ENCODE data around the gene AP4S1.

AP4S1 gene

GRCh38 chr14:30985796-30986195 lies 39.7 kb upstream of the AP4S1 start:
- Mint-ChIP-seq H3K36me3 (ENCODE audit: low read depth) (peaks cover 61% of the 10 kb centered on the region), H3K4me3 (no peak overlapping the region), H3K4me1 (no peaks in the 10 kb centered on the region), H3K9me3 (peaks cover 7% of the 10 kb centered on the region), H3K27me3 (ENCODE audit: low read depth, poor library complexity) (no peaks in the 10 kb centered on the region), H3K27ac (peak overlapping the region; percentile 24)
- TF ChIP-seq, protein P1, sequence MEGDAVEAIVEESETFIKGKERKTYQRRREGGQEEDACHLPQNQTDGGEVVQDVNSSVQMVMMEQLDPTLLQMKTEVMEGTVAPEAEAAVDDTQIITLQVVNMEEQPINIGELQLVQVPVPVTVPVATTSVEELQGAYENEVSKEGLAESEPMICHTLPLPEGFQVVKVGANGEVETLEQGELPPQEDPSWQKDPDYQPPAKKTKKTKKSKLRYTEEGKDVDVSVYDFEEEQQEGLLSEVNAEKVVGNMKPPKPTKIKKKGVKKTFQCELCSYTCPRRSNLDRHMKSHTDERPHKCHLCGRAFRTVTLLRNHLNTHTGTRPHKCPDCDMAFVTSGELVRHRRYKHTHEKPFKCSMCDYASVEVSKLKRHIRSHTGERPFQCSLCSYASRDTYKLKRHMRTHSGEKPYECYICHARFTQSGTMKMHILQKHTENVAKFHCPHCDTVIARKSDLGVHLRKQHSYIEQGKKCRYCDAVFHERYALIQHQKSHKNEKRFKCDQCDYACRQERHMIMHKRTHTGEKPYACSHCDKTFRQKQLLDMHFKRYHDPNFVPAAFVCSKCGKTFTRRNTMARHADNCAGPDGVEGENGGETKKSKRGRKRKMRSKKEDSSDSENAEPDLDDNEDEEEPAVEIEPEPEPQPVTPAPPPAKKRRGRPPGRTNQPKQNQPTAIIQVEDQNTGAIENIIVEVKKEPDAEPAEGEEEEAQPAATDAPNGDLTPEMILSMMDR (IDR thresholded peaks at IDR 0.05), result no peak
- DNase-seq, result no peak

DNA sequence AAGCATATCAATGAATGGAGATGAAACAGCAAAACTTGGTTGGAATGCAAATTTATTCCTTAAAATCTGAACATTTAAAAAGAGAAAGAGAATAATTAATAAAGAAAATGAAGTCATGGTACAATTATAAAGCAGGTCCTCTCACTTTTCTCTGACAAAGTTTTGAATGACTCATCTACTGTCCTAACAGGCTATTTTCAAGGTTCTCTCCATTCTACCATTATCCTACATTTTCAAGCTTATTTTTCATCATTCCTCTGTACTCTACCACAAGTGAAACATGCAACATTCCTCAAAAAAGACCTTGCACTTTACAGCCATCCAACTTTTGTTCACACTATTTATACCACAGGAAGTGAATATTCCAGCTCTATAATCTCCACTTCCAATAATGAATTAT lies 36.9 kb upstream of the AP4S1 start:
- TF ChIP-seq, protein P1 (IDR thresholded peaks at IDR 0.05), result no peak
- DNase-seq, result no peak
- Mint-ChIP-seq H3K36me3 (ENCODE audit: low read depth) (peaks cover 44% of the 10 kb centered on the region), H3K9me3 (peaks cover 7% of the 10 kb centered on the region), H3K4me1 (peaks cover 4% of the 10 kb centered on the region), H3K4me3 (no peak overlapping the region), H3K27me3 (ENCODE audit: low read depth, poor library complexity) (no peaks in the 10 kb centered on the region), H3K27ac (no peak overlapping the region)

DNA sequence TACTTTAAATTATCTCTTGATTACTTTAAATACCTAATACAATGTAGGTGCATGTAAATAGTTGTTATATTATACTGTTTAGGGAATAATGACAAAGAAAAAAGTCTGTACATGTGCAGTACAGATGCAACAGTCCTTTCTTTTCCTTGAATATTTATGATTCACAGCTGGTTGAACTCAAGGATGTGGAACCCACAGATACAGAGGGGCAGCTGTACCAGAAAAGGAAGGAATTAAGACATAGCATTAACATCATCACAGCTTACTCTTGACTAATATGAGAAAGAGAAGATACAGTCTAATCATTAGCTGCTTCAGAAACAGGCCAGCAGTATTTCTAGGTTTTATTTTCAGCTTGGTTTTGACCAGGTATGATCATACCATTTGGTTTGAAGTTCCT lies 34.7 kb upstream of the AP4S1 start:
- TF ChIP-seq, protein P1 (IDR thresholded peaks at IDR 0.05), result no peak
- H3K4me1 Mint-ChIP-seq, result peaks cover 6% of the 10 kb centered on the region
- no peak overlapping the region for H3K4me3 Mint-ChIP-seq
- H3K9me3 Mint-ChIP-seq, result peaks cover 5% of the 10 kb centered on the region
- DNase-seq, result no peak
- H3K27ac Mint-ChIP-seq, result no peak overlapping the region
- peaks cover 49% of the 10 kb centered on the region for H3K36me3 Mint-ChIP-seq (ENCODE audit: low read depth)
- no peaks in the 10 kb centered on the region for H3K27me3 Mint-ChIP-seq (ENCODE audit: low read depth, poor library complexity)

- TF ChIP-seq, protein P1 (IDR thresholded peaks at IDR 0.05), result no peak
- H3K9me3 Mint-ChIP-seq, result peaks cover 3% of the 10 kb centered on the region
- peaks cover 11% of the 10 kb centered on the region for H3K4me1 Mint-ChIP-seq
- H3K27me3 Mint-ChIP-seq (ENCODE audit: low read depth, poor library complexity), result no peaks in the 10 kb centered on the region
- H3K36me3 Mint-ChIP-seq (ENCODE audit: low read depth), result peaks cover 48% of the 10 kb centered on the region
- no peak overlapping the region for H3K4me3 Mint-ChIP-seq
- H3K27ac Mint-ChIP-seq, result peak overlapping the region; percentile 33
- DNase-seq, result no peak
Observed at GRCh38 chr14:30991408-30991807, 34.0 kb upstream of the AP4S1 start.

DNA sequence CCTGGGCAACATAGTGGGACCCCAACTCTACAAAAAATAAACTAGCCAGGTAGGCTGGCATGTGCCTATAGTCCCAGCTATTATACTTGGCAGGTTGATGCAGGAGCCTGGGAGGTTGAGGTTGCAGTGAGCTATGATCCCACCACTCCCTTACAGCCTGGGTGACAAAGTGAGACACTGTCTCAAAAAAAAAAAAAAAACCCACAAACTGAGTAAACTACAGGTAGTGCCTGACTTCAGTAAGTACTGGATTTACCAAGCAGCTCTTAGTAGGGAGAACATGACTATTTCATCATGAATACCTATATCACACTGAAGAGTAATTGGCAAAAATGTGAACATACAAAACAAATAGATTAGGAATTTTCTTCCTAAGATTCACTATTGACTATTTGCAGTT lies 32.4 kb upstream of the AP4S1 start:
- TF ChIP-seq, protein P1 (IDR thresholded peaks at IDR 0.05), result no peak
- Mint-ChIP-seq H3K4me3 (no peak overlapping the region), H3K27ac (no peak overlapping the region), H3K27me3 (ENCODE audit: low read depth, poor library complexity) (no peaks in the 10 kb centered on the region), H3K36me3 (ENCODE audit: low read depth) (peaks cover 55% of the 10 kb centered on the region), H3K9me3 (peaks cover 17% of the 10 kb centered on the region), H3K4me1 (peaks cover 11% of the 10 kb centered on the region)
- no peak for DNase-seq

- peaks cover 57% of the 10 kb centered on the region for H3K36me3 Mint-ChIP-seq (ENCODE audit: low read depth)
- H3K27ac Mint-ChIP-seq, result no peak overlapping the region
- TF ChIP-seq, protein P1 (IDR thresholded peaks at IDR 0.05), result no peak
- H3K27me3 Mint-ChIP-seq (ENCODE audit: low read depth, poor library complexity), result no peaks in the 10 kb centered on the region
- H3K4me3 Mint-ChIP-seq, result no peak overlapping the region
- peaks cover 33% of the 10 kb centered on the region for H3K9me3 Mint-ChIP-seq
- DNase-seq, result no peak
- H3K4me1 Mint-ChIP-seq, result peaks cover 11% of the 10 kb centered on the region
Observed at GRCh38 chr14:30994681-30995620, 30.5 kb upstream of the AP4S1 start.
